HepG2 (cell line): ENCODE measurements around the gene PRR19. TPM values are rescaled to one million over a fixed set of nuclear protein-coding genes. Genes with fewer than 3 reads are reported as not detected.

Experiments used
- ATAC-seq: fragments of 200-7000 bp; cut with Tn5 transposase; 3 replicates; pipeline ENCODE4 v1.9.1; 2020; ENCODE audit warnings: mild to moderate bottlenecking, moderate library complexity
- BruUV-seq: library from RNA; stranded (reverse); fragments of 400-500 nt; replicated peaks from 2 replicates; lab custom pipeline; 2021; lab: Mats Ljungman, UMichigan
- CTCF ChIA-PET: fragments of 300-600 bp; formaldehyde crosslinking; extraction: SDS; loops from one replicate; lab custom pipeline; 2021; ENCODE audit warnings: low total read pairs, inconsistent platforms, low intra/inter-chr PET ratio; lab: Yijun Ruan, JAX
- POLR2A ChIA-PET: fragments of 350-600 bp; sonication (Branson Sonifier 250); formaldehyde crosslinking; loops from one replicate; lab custom pipeline; 2020; ENCODE audit warnings: antibody characterized with exemption, inconsistent platforms; lab: Yijun Ruan, JAX
- DNase-seq: peaks from one replicate; pipeline ENCODE4 v3.0.0-alpha.2; 2015; ENCODE audit warnings: low spot score
- FAIRE-seq: peaks from 3 replicates; lab custom pipeline; 2011; peaks lifted over from hg19 to GRCh38; lab: Jason Lieb, UNC
- H2AFZ ChIP-seq: one replicate; pipeline ENCODE4 v1.6.1; 2011; ENCODE audit warnings: low read length, inconsistent platforms
- H3K27ac ChIP-seq: fragments of 300-600 bp; 3 replicates; pipeline ENCODE4 v1.8.0; 2011; ENCODE audit warnings: mixed run types, mild to moderate bottlenecking, mixed read lengths, low read length, inconsistent platforms; ENCODE audit not compliant: insufficient read depth; ENCODE audit errors: extremely low read length
- H3K27me3 ChIP-seq, 2 experiments: fragments of 200-600 bp in 1 of 2; 2 replicates in 1 of 2; 3 replicates in 1 of 2; pipeline versions ENCODE4 v1.6.0 to v1.8.0; 2011; ENCODE audit warnings: low read length in 2 of 2, mild to moderate bottlenecking in 2 of 2, moderate library complexity in 2 of 2, inconsistent platforms in 1 of 2; ENCODE audit not compliant: insufficient read depth in 2 of 2, control insufficient read depth in 1 of 2
- H3K36me3 ChIP-seq, 2 experiments: fragments of 200-600 bp in 1 of 2; replicated peaks in 1 of 2; 2 replicates in 1 of 2; 3 replicates in 1 of 2; pipeline versions ENCODE4 v1.5.1 to v1.8.0; 2011; ENCODE audit warnings: low read length in 2 of 2, inconsistent platforms in 1 of 2; ENCODE audit not compliant: insufficient read depth in 2 of 2, control insufficient read depth in 1 of 2
- H3K4me1 ChIP-seq: 2 replicates; pipeline ENCODE4 v1.5.1; 2012; ENCODE audit warnings: low read length, inconsistent platforms; ENCODE audit not compliant: insufficient read depth
- H3K4me2 ChIP-seq: 2 replicates; pipeline ENCODE4 v1.6.0; 2011; ENCODE audit warnings: low read depth, low read length, inconsistent platforms
- H3K4me3 ChIP-seq, 3 experiments: fragments of 200-600 bp in 1 of 3; sonication (generic), shearing (Covaris generic) in 1 of 3; replicated peaks in 1 of 3; 2 replicates each; pipeline ENCODE4 v1.5.1; 2011 to 2016; ENCODE audit warnings: low read length in 3 of 3, inconsistent platforms in 2 of 3, low read depth in 2 of 3, mild to moderate bottlenecking in 2 of 3, control low read depth in 1 of 3, mixed read lengths in 1 of 3; ENCODE audit not compliant: insufficient read depth in 1 of 3
- H3K79me2 ChIP-seq: one replicate; pipeline ENCODE4 v1.6.1; 2011; ENCODE audit warnings: low read length, inconsistent platforms; ENCODE audit not compliant: insufficient read depth
- H3K9ac ChIP-seq: 2 replicates; pipeline ENCODE4 v1.6.0; 2011; ENCODE audit warnings: mild to moderate bottlenecking, low read depth, low read length, inconsistent platforms; ENCODE audit not compliant: insufficient read depth
- H3K9me3 ChIP-seq: 2 replicates; pipeline ENCODE4 v1.5.1; 2012; ENCODE audit warnings: mild to moderate bottlenecking, low read length
- H4K20me1 ChIP-seq: 2 replicates; pipeline ENCODE4 v1.6.0; 2011; ENCODE audit warnings: inconsistent platforms, mild to moderate bottlenecking, low read length, moderate library complexity; ENCODE audit not compliant: insufficient read depth
- AGO2 ChIP-seq: fragments of 200-400 bp; formaldehyde crosslinking; optimal IDR thresholded peaks from 2 replicates; pipeline ENCODE3; 2017; ENCODE audit warnings: mild to moderate bottlenecking, low read depth, low read length, moderate library complexity
- ARID2 ChIP-seq: sonication (generic); formaldehyde crosslinking; IDR thresholded peaks from 2 replicates; pipeline ENCODE4 v1.8.1; 2022; ENCODE audit warnings: mild to moderate bottlenecking, missing genetic modification reagents, borderline replicate concordance
- GABPA ChIP-seq, 2 experiments: IDR thresholded peaks; 2 replicates each; pipeline ENCODE4 v1.6.1; 2011 to 2016; ENCODE audit warnings: low read depth in 2 of 2, low read length in 1 of 2, missing biosample characterization in 1 of 2, missing genetic modification characterization in 1 of 2
- MAFF ChIP-seq: IDR thresholded peaks from 2 replicates; pipeline ENCODE4 v1.6.1; 2011; ENCODE audit warnings: low read depth, low read length, improper control_type of control experiment
- MAFK ChIP-seq, 2 experiments: IDR thresholded peaks in 1 of 2; conservative IDR thresholded peaks in 1 of 2; 2 replicates each; pipeline ENCODE4 v1.6.1; 2011; ENCODE audit warnings: improper control_type of control experiment in 2 of 2, low read length in 2 of 2
- RARG ChIP-seq: sonication (generic); formaldehyde crosslinking; IDR thresholded peaks from 2 replicates; pipeline ENCODE4 v1.4.0; 2020; ENCODE audit warnings: low read depth, mild to moderate bottlenecking, missing genetic modification reagents
- RBFOX2 ChIP-seq: fragments of 200-400 bp; formaldehyde crosslinking; IDR thresholded peaks from 2 replicates; pipeline ENCODE4 v1.6.1; 2017; ENCODE audit warnings: low read depth, mild to moderate bottlenecking, low read length
- WGBS: methylation state at CpG from one replicate; pipeline ENCODE4 v1.1.6; 2017; ENCODE audit warnings: low lambda C conversion rate; 5-methylcytosine and 5-hydroxymethylcytosine counted together
- in situ Hi-C: cut with HindIII; loops from 2 replicates; pipeline ENCODE4 v1.10.0; 2017; ENCODE audit warnings: low pct_unique_long_range_greater_than_20kb; ENCODE audit not compliant: extremely low pct_ligation_motif_present
- intact Hi-C: fragments of 100-400 bp; cut with micrococcal nuclease; formaldehyde crosslinking; loops from one replicate; pipeline ENCODE4 v1.10.0; 2022; ENCODE audit not compliant: unreplicated experiment
- polyA plus RNA-seq, 8 experiments: library from polyadenylated mRNA; depleted of rRNA in 3 of 8; stranded (reverse) in 7 of 8; unstranded in 1 of 8; fragments of >200 nt; fragmentation: Illumina TruSeq in 4 of 8; extraction: Trizol in 4 of 8; gene quantifications; 2 replicates each; pipeline versions ENCODE4 v1.2.1 to v1.2.3, GENCODE V29; 2011 to 2016; ENCODE audit warnings: low read depth in 4 of 8, missing spikeins in 1 of 8, mixed read lengths in 1 of 8; ENCODE audit not compliant: insufficient read depth in 1 of 8
- total RNA-seq, 5 experiments: library from RNA; depleted of rRNA; stranded (reverse); fragments of >200 nt; fragmentation: Illumina TruSeq; extraction: Trizol; gene quantifications; 2 replicates each; pipeline ENCODE4 v1.2.3, GENCODE V29; 2016; ENCODE audit warnings: low read depth in 1 of 5

Gene PRR19
- total and polyA plus RNA-seq, 2 of the 13 experiments (the other 11 are each of a cell fraction or from before 2014, with no cell fraction given), result 0.21 to 0.33 TPM

GRCh38 chr19:42286349-42287016 is 15.4 kb upstream of the PRR19 start:
- intact Hi-C loops (no loop called here), in situ Hi-C loops (loop anchor here (5.0 kb wide), 1 partner anchor 34 kb away; no protein-coding TSS in a partner anchor)
- CTCF ChIA-PET, result no interaction called here
- BruUV-seq, result no TSS peak
- Histone ChIP-seq H3K4me1 (peaks cover 39% of the 10 kb centered on the region), H3K9ac (no peak overlapping the region), H4K20me1 (peaks cover 11% of the 10 kb centered on the region; the same call in 1 of the 2 replicates), H2AFZ (no peak overlapping the region), H3K9me3 (no peaks in the 10 kb centered on the region), H3K79me2 (peaks cover 29% of the 10 kb centered on the region), H3K27ac (no peak overlapping the region), H3K36me3 (peaks cover 21 to 47% of the 10 kb centered on the region in 2 experiments; a peak in 4 of 5 replicates), H3K27me3 (no peaks in the 10 kb centered on the region; a peak in 1 of 5 replicates), H3K4me3 (no peak overlapping the region), H3K4me2 (peak overlapping the region; percentile 84; the same call in 1 of the 2 replicates)
- WGBS, result 88% methylated on average over 12 of the region's 13 CpGs
- POLR2A ChIA-PET, result no interaction called here
- DNase-seq, result no peak
- TF ChIP-seq RBFOX2, result peak; percentile 25; the same call in 1 of the 2 replicates
- no peak for TF ChIP-seq ARID2 (CRISPR knock-in tag)
- no peak for TF ChIP-seq GABPA (IDR thresholded peaks at IDR 0.05; ENCODE audit: low read depth, low read length)
- no peak for TF ChIP-seq GABPA (CRISPR knock-in tag; IDR thresholded peaks at IDR 0.05; ENCODE audit: low read depth)
- TF ChIP-seq MAFF, result peak; percentile 94; the same call in 1 of the 2 replicates
- TF ChIP-seq AGO2, result peak; percentile 35
- TF ChIP-seq RARG (CRISPR knock-in tag), result no peak
- peak in 1 of 2 experiments; percentile 96; a peak in 3 of 4 replicates for TF ChIP-seq MAFK (conservative IDR thresholded peaks at IDR 0.05 in 1 of 2, IDR thresholded peaks at IDR 0.05 in 1 of 2; ENCODE audit: low read length in 2 of 2)
- no peak for ATAC-seq
- no peak for FAIRE-seq
